GM18861 (cell line): ENCODE results near the gene INPP5A.
"Not testable (repeated sequence)": the region's sequence is repeated elsewhere in the genome, so short reads cannot be mapped to it uniquely, and the experiment has no call there.

Experiments used
- ATAC-seq: cut with Tn5 transposase; IDR thresholded peaks from one replicate; pipeline ENCODE4 v1.9.1; 2021; ENCODE audit not compliant: unreplicated experiment

Gene INPP5A

GRCh38 chr10:132591166-132591971 lies 53.8 kb downstream of the INPP5A start:
- ATAC-seq, result no peak

GRCh38 chr10:132592790-132593383 lies 55.3 kb downstream of the INPP5A start:
- ATAC-seq, result peak; percentile 5

- peak; percentile 57 for ATAC-seq
These were observed 55.8 kb downstream of the INPP5A start for GRCh38 chr10:132593389-132593788.

- ATAC-seq, result peak; percentile 35
These were observed 56.6 kb downstream of the INPP5A start for GRCh38 chr10:132593900-132594876.

GRCh38 chr10:132595021-132595420 lies 57.4 kb downstream of the INPP5A start:
- ATAC-seq, result no peak

- ATAC-seq, result no peak
These were observed 58.3 kb downstream of the INPP5A start for GRCh38 chr10:132595854-132596253.

GRCh38 chr10:132596742-132597279 lies 59.2 kb downstream of the INPP5A start:
- ATAC-seq, result no peak

- no peak for ATAC-seq
These were observed 60.1 kb downstream of the INPP5A start for GRCh38 chr10:132597654-132598053.

GRCh38 chr10:132599023-132599618 lies 61.5 kb downstream of the INPP5A start:
- not testable (repeated sequence) for ATAC-seq

- ATAC-seq, result no peak
These were observed 62.1 kb downstream of the INPP5A start for GRCh38 chr10:132599732-132600131.

- ATAC-seq, result no peak
These were observed 62.8 kb downstream of the INPP5A start for GRCh38 chr10:132600416-132600815.

GRCh38 chr10:132601567-132601966 lies 64.0 kb downstream of the INPP5A start:
- ATAC-seq, result no peak

- no peak for ATAC-seq
These were observed 65.0 kb downstream of the INPP5A start for GRCh38 chr10:132602614-132603013.

- no peak for ATAC-seq
These were observed 66.4 kb downstream of the INPP5A start for GRCh38 chr10:132603851-132604533.

GRCh38 chr10:132604686-132605085 lies 67.1 kb downstream of the INPP5A start:
- ATAC-seq, result no peak

- ATAC-seq, result no peak
These were observed 67.8 kb downstream of the INPP5A start for GRCh38 chr10:132605390-132605789.

- no peak for ATAC-seq
These were observed 68.5 kb downstream of the INPP5A start for GRCh38 chr10:132606031-132606491.

- no peak for ATAC-seq
These were observed 69.1 kb downstream of the INPP5A start for GRCh38 chr10:132606536-132607316.

GRCh38 chr10:132607491-132607890 lies 69.9 kb downstream of the INPP5A start:
- no peak for ATAC-seq
